ENCODE data around the gene AXIN1.

GRCh38 chr16:261031-261691, 91.4 kb downstream of the AXIN1 start:
- TF ChIP-seq CTCF (conservative IDR thresholded peaks at IDR 0.05 in 1 of 2, IDR thresholded peaks at IDR 0.05 in 1 of 2; ENCODE audit: low read depth in 1 of 2, low read length in 2 of 2) (no peak), EZH2 (IDR thresholded peaks at IDR 0.05; ENCODE audit: low read length, missing control alignments) (no peak)
